ENCODE results near the gene DDAH1. TPM values are rescaled to one million over a fixed set of nuclear protein-coding genes. Genes with fewer than 3 reads are reported as not detected.

DDAH1 gene
- total and polyA plus RNA-seq, 4 donors, result 13.6 to 57.2 (median 38.7) TPM

DNA sequence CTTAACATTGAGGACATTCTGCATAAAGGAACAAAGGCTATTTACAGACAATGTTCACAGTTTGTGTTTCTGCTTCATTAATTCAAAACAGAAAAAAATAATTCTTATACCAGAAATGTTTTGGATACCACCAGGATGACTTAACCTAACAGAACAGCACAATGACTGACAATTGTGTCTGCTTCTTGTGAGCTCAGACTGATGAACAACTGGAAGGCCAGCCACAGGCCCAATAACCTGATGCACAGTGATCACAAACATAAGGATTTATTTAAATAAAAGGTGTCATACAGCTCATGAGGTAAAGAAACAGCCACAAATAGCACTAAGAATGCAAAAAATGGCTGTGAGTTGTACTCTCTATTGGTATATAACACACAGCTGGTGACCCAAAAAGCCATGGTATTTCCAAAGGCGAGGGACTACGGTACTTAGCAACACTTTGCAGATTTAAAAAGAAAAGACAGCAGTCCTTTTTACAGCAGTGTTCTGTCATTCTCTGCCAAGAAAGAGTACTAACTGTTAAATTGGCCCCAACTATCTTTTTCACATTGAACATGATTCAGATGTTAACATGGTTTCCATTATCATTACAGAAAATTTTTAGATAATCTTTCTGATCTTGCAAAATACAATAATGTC is 32.1 kb upstream of the DDAH1 start:
- no peak for ATAC-seq (ENCODE audit: insufficient read depth, low FRiP score)
- no peak overlapping the region for H3K27ac ChIP-seq (ENCODE audit: low read depth in 1 of 2, low read length in 1 of 2)
- 84 to 91% methylated on average over 2 of the region's 2 CpGs for WGBS, 2 donors

DNA sequence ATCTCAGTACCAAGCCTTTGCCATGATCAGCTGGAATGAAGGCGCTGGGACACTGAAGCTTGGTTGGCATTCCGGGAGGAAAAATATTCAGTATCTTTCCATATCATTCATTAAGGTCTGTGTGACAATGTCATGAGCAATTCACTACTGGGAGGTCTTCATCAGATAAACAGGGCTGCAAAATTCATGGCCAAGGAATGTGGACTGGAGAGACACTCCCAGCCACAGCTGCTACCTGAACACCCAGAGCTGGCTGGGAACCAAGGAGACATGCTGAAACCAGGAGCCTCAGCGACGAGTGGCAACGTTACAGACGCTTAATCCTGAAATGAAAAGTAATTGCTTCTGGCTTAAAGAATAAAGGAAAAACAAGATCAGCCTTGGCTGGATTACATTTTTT is 30.6 kb upstream of the DDAH1 start:
- DNase-seq, result peak in 1 of 3 donors; percentile 39
- H3K27me3 ChIP-seq (ENCODE audit: control insufficient read depth in 3 of 3, insufficient read depth in 3 of 3, low read length in 2 of 3), result no peaks in the 10 kb centered on the region
- H3K4me3 ChIP-seq, result no peak overlapping the region
- TF ChIP-seq, protein P1, sequence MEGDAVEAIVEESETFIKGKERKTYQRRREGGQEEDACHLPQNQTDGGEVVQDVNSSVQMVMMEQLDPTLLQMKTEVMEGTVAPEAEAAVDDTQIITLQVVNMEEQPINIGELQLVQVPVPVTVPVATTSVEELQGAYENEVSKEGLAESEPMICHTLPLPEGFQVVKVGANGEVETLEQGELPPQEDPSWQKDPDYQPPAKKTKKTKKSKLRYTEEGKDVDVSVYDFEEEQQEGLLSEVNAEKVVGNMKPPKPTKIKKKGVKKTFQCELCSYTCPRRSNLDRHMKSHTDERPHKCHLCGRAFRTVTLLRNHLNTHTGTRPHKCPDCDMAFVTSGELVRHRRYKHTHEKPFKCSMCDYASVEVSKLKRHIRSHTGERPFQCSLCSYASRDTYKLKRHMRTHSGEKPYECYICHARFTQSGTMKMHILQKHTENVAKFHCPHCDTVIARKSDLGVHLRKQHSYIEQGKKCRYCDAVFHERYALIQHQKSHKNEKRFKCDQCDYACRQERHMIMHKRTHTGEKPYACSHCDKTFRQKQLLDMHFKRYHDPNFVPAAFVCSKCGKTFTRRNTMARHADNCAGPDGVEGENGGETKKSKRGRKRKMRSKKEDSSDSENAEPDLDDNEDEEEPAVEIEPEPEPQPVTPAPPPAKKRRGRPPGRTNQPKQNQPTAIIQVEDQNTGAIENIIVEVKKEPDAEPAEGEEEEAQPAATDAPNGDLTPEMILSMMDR (IDR thresholded peaks at IDR 0.05; ENCODE audit: control extremely low read depth, extremely low read depth), result no peak
- H3K4me1 ChIP-seq (ENCODE audit: control insufficient read depth in 5 of 5, insufficient read depth in 5 of 5, low read length in 5 of 5), result peaks cover 0 to 11% (median 3%) of the 10 kb centered on the region in 5 donors
- WGBS, 2 donors, result 73 to 87% methylated on average over 6 of the region's 6 CpGs
- no peak for ATAC-seq (ENCODE audit: insufficient read depth, low FRiP score)
- no peaks in the 10 kb centered on the region for H3K36me3 ChIP-seq (ENCODE audit: control insufficient read depth in 4 of 4, insufficient read depth in 4 of 4, low read length in 4 of 4)
- H3K9ac ChIP-seq (ENCODE audit: insufficient read depth in 1 of 2, low read length in 2 of 2), result no peak overlapping the region
- H3K27ac ChIP-seq (ENCODE audit: low read depth in 1 of 2, low read length in 1 of 2), result no peak overlapping the region
- no peaks in the 10 kb centered on the region for H3K9me3 ChIP-seq (ENCODE audit: control insufficient read depth in 4 of 4, insufficient read depth in 3 of 4, low read length in 3 of 4)

More for the DNA sequence above, 32.1 kb upstream of the DDAH1 start:
- Histone ChIP-seq H3K27me3 (ENCODE audit: control insufficient read depth in 3 of 3, insufficient read depth in 3 of 3, low read length in 2 of 3) (no peaks in the 10 kb centered on the region), H3K4me3 (no peak overlapping the region), H3K9ac (ENCODE audit: insufficient read depth in 1 of 2, low read length in 2 of 2) (no peak overlapping the region), H3K36me3 (ENCODE audit: control insufficient read depth in 4 of 4, insufficient read depth in 4 of 4, low read length in 4 of 4) (no peaks in the 10 kb centered on the region), H3K4me1 (ENCODE audit: control insufficient read depth in 5 of 5, insufficient read depth in 5 of 5, low read length in 5 of 5) (peaks cover 0 to 13% (median 6%) of the 10 kb centered on the region in 5 donors), H3K9me3 (ENCODE audit: control insufficient read depth in 4 of 4, insufficient read depth in 3 of 4, low read length in 3 of 4) (no peaks in the 10 kb centered on the region)
- TF ChIP-seq, protein P1 (IDR thresholded peaks at IDR 0.05; ENCODE audit: control extremely low read depth, extremely low read depth), result no peak
- peak; percentile 45 to 82 (median 76) for DNase-seq

DNA sequence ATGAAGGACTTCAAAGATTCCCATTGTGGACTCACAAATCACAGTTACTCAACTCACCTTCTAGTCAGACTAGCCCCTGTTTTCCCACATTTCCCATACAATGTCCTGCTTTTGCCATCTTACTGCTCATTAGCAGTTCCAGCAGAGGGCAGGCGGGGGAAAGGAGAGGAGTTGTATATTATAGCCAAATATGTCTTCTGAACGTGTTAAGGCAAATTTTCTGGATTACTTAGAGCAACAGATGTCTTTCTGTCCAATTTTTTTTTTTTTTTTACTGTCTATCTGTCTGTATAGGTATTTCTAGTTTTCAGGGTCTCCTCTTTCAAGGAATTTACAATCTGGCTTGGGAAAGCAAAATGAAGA is 29.9 kb upstream of the DDAH1 start:
- Histone ChIP-seq H3K4me1 (ENCODE audit: control insufficient read depth in 5 of 5, insufficient read depth in 5 of 5, low read length in 5 of 5) (peaks cover 0 to 11% (median 3%) of the 10 kb centered on the region in 5 donors), H3K36me3 (ENCODE audit: control insufficient read depth in 4 of 4, insufficient read depth in 4 of 4, low read length in 4 of 4) (no peaks in the 10 kb centered on the region), H3K4me3 (no peak overlapping the region), H3K9me3 (ENCODE audit: control insufficient read depth in 4 of 4, insufficient read depth in 3 of 4, low read length in 3 of 4) (no peaks in the 10 kb centered on the region), H3K27me3 (ENCODE audit: control insufficient read depth in 3 of 3, insufficient read depth in 3 of 3, low read length in 2 of 3) (no peaks in the 10 kb centered on the region), H3K27ac (ENCODE audit: low read depth in 1 of 2, low read length in 1 of 2) (no peak overlapping the region), H3K9ac (ENCODE audit: insufficient read depth in 1 of 2, low read length in 2 of 2) (no peak overlapping the region)
- WGBS, 2 donors, result 66 to 72% methylated on average over 2 of the region's 2 CpGs
- ATAC-seq (ENCODE audit: insufficient read depth, low FRiP score), result no peak
- TF ChIP-seq, protein P1 (IDR thresholded peaks at IDR 0.05; ENCODE audit: control extremely low read depth, extremely low read depth), result no peak
- DNase-seq, result peak in 1 of 3 donors; percentile 32
